Measurements from ENCODE around the gene ELAVL3. TPM values are rescaled to one million over a fixed set of nuclear protein-coding genes. Genes with fewer than 3 reads are reported as not detected.

ELAVL3 gene
- total and polyA plus RNA-seq, 2 of the 4 experiments (the other 2 are of a cell fraction): not detected

DNA sequence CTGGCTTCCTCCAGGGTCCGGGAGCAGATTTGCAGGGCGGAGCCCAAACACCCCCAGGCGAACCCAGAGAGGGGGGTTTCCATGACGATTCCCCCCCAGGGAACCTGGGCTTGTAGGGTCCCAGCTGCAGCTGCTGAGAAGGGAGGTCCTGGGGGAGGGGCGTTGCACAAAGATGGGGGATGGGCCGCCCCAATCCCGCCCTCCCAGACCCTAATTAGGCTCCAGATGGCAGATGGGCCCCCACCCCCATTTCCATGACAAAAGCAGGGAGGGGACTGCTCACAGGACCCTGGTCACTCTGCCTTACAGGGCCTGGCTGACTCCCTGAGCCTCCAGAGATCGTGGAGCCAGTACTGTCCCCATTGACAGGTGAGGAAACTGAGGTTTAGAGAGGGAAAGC lies 15.2 kb downstream of the ELAVL3 start:
- no peak for DNase-seq
- Histone ChIP-seq H3K9me1 (ENCODE audit: insufficient read depth, low read length) (peaks cover 9% of the 10 kb centered on the region), H3K14ac (replicated peaks; ENCODE audit: low read depth, low read length) (no peak overlapping the region), H3K4me3 (ENCODE audit: insufficient read depth, low read depth, low read length) (no peak overlapping the region), H4K20me1 (ENCODE audit: insufficient read depth, low read length) (peaks cover 8% of the 10 kb centered on the region; the same call in 1 of the 2 replicates), H3K23ac (ENCODE audit: low read depth, low read length) (no peak overlapping the region), H3K27ac (ENCODE audit: insufficient read depth, low read length) (no peak overlapping the region), H4K5ac (ENCODE audit: low read depth, low read length) (no peak overlapping the region), H2BK15ac (ENCODE audit: low read depth, low read length) (no peak overlapping the region), H3K56ac (ENCODE audit: extremely low read depth, insufficient read depth, low read length) (no peak overlapping the region), H3K27me3 (ENCODE audit: control insufficient read depth, insufficient read depth, low read length) (no peaks in the 10 kb centered on the region), H3K79me1 (ENCODE audit: low read depth in 1 of 2, low read length in 2 of 2) (no peaks in the 10 kb centered on the region), H3K4me1 (ENCODE audit: control insufficient read depth, insufficient read depth, low read length) (no peaks in the 10 kb centered on the region), H2BK120ac (ENCODE audit: low read depth, low read length) (no peak overlapping the region), H2AFZ (replicated peaks; ENCODE audit: low read length, poor library complexity) (no peak overlapping the region), H3K36me3 (ENCODE audit: control insufficient read depth, insufficient read depth, low read length) (no peaks in the 10 kb centered on the region), H3K4me2 (ENCODE audit: low read depth, low read length) (no peak overlapping the region), H2BK20ac (ENCODE audit: low read depth, low read length) (no peak overlapping the region), H3K9ac (ENCODE audit: low read depth, low read length) (no peak overlapping the region), H3K9me3 (ENCODE audit: control insufficient read depth, insufficient read depth, low read length) (no peaks in the 10 kb centered on the region), H3K4ac (ENCODE audit: low read depth, low read length) (no peak overlapping the region), H2BK5ac (ENCODE audit: low read depth, low read length, poor library complexity, severe bottlenecking) (no peak overlapping the region), H2AK9ac (replicated peaks; ENCODE audit: low read depth, low read length, poor library complexity) (no peak overlapping the region), H2AK5ac (ENCODE audit: low read depth, low read length) (no peak overlapping the region), H4K91ac (ENCODE audit: insufficient read depth, low read depth, low read length) (no peak overlapping the region), H4K8ac (ENCODE audit: low read depth in 2 of 2, low read length in 2 of 2) (no peak overlapping the region), H3K18ac (ENCODE audit: low read depth, low read length) (no peak overlapping the region)
- dilution Hi-C loops (cut with HindIII; ENCODE audit: low sequenced_read_pairs, unreplicated experiment): no loop called here
- intact Hi-C loops (cut with micrococcal nuclease): no loop called here
- POLR2A ChIA-PET (ENCODE audit: unreplicated experiment): no interaction called here
- no TSS peak for BruUV-seq (replicated peaks)
- ATAC-seq (ENCODE audit: low read depth): no peak
- 0% methylated on average over 1 of the region's 8 CpGs; no CpG with 5 or more reads in 1 of the 2 experiments for WGBS, 2 experiments (ENCODE audit: extremely low coverage in 2 of 2, insufficient read length in 1 of 2)
- in situ Hi-C loops (cut with MboI; ENCODE audit: low sequenced_read_pairs): no loop called here
- CTCF ChIA-PET: no interaction called here
- TF ChIP-seq CEBPB (IDR thresholded peaks at IDR 0.05; ENCODE audit: low read depth, low read length): no peak
- no peak for TF ChIP-seq RCOR1 (IDR thresholded peaks at IDR 0.05; ENCODE audit: insufficient replicate concordance, low read length)
- no peak for TF ChIP-seq SMC3 (IDR thresholded peaks at IDR 0.05; ENCODE audit: low read depth, low read length)
- no peak for TF ChIP-seq BHLHE40 (IDR thresholded peaks at IDR 0.05; ENCODE audit: low read depth, low read length)
- no peak for TF ChIP-seq RFX5 (IDR thresholded peaks at IDR 0.05; ENCODE audit: low read depth, low read length)
- TF ChIP-seq CHD1 (IDR thresholded peaks at IDR 0.05; ENCODE audit: low read depth, low read length): no peak
